Measurements from ENCODE around the gene GSC2. TPM values are rescaled to one million over a fixed set of nuclear protein-coding genes. Genes with fewer than 3 reads are reported as not detected.

Gene GSC2
- total and polyA plus RNA-seq, 9 of the 15 experiments (the other 6 are each of a cell fraction or from before 2014, with no cell fraction given): not detected

GRCh38 chr22:19134176-19134831 is 15.8 kb downstream of the GSC2 start (continued):
- TF ChIP-seq, protein P1, sequence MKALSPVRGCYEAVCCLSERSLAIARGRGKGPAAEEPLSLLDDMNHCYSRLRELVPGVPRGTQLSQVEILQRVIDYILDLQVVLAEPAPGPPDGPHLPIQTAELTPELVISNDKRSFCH (CRISPR knock-in tag; IDR thresholded peaks at IDR 0.05): no peak
- TF ChIP-seq, protein P1 (tag; IDR thresholded peaks at IDR 0.05): no peak
- TF ChIP-seq ZNF263 (CRISPR knock-in tag; IDR thresholded peaks at IDR 0.05; ENCODE audit: borderline replicate concordance): no peak
- TF ChIP-seq NFXL1 (CRISPR knock-in tag; IDR thresholded peaks at IDR 0.05): no peak
- no peak for TF ChIP-seq HDAC6 (IDR thresholded peaks at IDR 0.05; ENCODE audit: low read depth, low read length)
- no peak for TF ChIP-seq ZNF512 (tag; IDR thresholded peaks at IDR 0.05)
- TF ChIP-seq, protein P2, sequence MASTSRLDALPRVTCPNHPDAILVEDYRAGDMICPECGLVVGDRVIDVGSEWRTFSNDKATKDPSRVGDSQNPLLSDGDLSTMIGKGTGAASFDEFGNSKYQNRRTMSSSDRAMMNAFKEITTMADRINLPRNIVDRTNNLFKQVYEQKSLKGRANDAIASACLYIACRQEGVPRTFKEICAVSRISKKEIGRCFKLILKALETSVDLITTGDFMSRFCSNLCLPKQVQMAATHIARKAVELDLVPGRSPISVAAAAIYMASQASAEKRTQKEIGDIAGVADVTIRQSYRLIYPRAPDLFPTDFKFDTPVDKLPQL (IDR thresholded peaks at IDR 0.05; ENCODE audit: extremely low read depth, insufficient read length): no peak
- TF ChIP-seq, protein P3, sequence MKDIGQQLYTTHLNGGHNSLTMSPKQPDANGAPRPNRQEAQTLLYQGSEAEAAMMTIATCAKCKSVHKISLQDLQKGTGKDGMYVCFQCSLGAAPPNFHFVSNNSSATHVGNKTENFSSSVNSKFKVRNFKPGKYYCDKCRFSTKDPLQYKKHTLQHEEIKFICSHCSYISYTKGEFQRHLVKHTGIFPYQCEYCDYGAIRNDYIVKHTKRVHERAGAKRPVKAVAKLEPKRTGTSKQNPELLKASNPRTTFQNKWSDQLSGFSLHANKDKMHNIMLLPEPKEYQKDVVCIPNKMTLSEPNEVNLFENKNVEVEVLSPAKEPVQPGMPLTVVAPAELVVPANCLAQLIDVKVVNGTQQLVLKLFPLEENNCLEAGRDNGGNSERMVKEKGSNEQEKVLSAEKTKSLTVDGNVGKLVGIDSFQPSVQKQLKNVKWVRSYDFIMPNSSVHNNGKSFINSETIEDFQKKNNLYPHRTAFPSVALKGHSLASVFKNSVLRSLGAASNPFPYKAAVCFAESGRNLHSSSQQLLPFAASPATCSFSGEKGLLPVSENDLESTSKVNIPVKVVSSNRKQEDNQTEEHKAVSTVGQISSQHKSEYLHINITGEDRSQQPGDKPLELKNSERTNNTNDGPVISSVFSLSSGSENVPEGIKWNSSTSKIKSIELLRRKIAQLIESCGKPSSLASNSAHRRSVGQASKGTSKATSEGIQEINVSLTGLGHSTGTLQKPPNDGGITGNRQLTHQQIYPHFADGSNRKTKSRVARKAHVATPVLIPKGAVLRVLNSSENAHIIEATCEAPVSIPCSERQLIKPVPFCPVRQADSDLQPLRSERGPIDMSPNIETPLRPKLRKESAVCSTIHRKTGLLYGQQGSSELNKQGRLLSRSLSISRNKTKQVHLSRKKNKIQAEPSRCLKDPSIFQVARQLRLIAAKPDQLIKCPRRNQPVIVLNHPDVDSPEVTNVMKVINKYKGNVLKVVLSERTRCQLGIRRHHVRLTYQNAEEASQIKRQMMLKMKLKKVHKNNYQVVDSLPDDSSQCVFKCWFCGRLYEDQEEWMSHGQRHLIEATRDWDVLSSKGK (CRISPR knock-in tag; IDR thresholded peaks at IDR 0.05): no peak
- TF ChIP-seq CXXC5 (CRISPR knock-in tag; IDR thresholded peaks at IDR 0.05): no peak

Data from K562 (cell line).